Gastroesophageal sphincter (tissue), 3 donors: ENCODE data around the gene SH3RF3.

ENCODE experiments used
- POLR2A ChIP-seq, 2 donors: fragments of 450-650 bp; IDR thresholded peaks; one replicate each; pipeline ENCODE4 v1.6.1; 2017; ENCODE audit warnings: antibody characterized with exemption in 2 of 2, mild to moderate bottlenecking in 2 of 2, moderate library complexity in 1 of 2
- POLR2AphosphoS5 ChIP-seq: sonication (generic); formaldehyde crosslinking; IDR thresholded peaks from one replicate; pipeline ENCODE4 v1.6.1; 2017; ENCODE audit warnings: antibody characterized with exemption
- TF ChIP-seq, protein P1 (sequence below), 4 experiments: fragments of 200-600 bp in 2 of 4; fragments of 450-650 bp in 2 of 4; sonication (generic) in 1 of 4; IDR thresholded peaks; one replicate each; pipeline ENCODE4 v1.5.1; 2017 to 2019; ENCODE audit warnings: antibody characterized with exemption in 4 of 4, mild to moderate bottlenecking in 2 of 4, moderate library complexity in 2 of 4

GRCh38 chr2:109525836-109526235 is 396.8 kb downstream of the SH3RF3 start:
- TF ChIP-seq POLR2AphosphoS5: no peak
- no peak for TF ChIP-seq POLR2A (IDR thresholded peaks at IDR 0.05)
- TF ChIP-seq, protein P1, sequence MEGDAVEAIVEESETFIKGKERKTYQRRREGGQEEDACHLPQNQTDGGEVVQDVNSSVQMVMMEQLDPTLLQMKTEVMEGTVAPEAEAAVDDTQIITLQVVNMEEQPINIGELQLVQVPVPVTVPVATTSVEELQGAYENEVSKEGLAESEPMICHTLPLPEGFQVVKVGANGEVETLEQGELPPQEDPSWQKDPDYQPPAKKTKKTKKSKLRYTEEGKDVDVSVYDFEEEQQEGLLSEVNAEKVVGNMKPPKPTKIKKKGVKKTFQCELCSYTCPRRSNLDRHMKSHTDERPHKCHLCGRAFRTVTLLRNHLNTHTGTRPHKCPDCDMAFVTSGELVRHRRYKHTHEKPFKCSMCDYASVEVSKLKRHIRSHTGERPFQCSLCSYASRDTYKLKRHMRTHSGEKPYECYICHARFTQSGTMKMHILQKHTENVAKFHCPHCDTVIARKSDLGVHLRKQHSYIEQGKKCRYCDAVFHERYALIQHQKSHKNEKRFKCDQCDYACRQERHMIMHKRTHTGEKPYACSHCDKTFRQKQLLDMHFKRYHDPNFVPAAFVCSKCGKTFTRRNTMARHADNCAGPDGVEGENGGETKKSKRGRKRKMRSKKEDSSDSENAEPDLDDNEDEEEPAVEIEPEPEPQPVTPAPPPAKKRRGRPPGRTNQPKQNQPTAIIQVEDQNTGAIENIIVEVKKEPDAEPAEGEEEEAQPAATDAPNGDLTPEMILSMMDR (IDR thresholded peaks at IDR 0.05): no peak
